RWPE2 (cell line): Measurements from ENCODE around the gene JMJD7.

Experiments used
- ATAC-seq: fragments of 200-7000 bp; cut with Tn5 transposase; 3 replicates; pipeline ENCODE4 v1.9.1; 2021; ENCODE audit warnings: low read depth
- DNase-seq: peaks from one replicate; pipeline ENCODE4 v3.0.0-alpha.2; 2020; ENCODE audit warnings: low spot score
- H3K27ac ChIP-seq: fragments of 450-650 bp; 2 replicates; pipeline ENCODE4 v1.5.1; 2017; ENCODE audit warnings: mild to moderate bottlenecking; ENCODE audit not compliant: poor library complexity, severe bottlenecking
- H3K27me3 ChIP-seq: fragments of 250-450 bp; sonication (Bioruptor Pico); 2 replicates; pipeline ENCODE4 v1.5.1; 2021; ENCODE audit warnings: mild to moderate bottlenecking, moderate library complexity; ENCODE audit not compliant: insufficient read depth, poor library complexity, severe bottlenecking
- H3K36me3 ChIP-seq: fragments of 250-450 bp; sonication (Bioruptor Pico); 2 replicates; pipeline ENCODE4 v1.5.1; 2020; ENCODE audit warnings: low read depth, mild to moderate bottlenecking, moderate library complexity
- H3K4me1 ChIP-seq: fragments of 250-450 bp; sonication (Bioruptor Pico); 2 replicates; pipeline ENCODE4 v1.5.1; 2021; ENCODE audit warnings: mild to moderate bottlenecking, moderate library complexity; ENCODE audit not compliant: insufficient read depth, poor library complexity, severe bottlenecking
- H3K4me3 ChIP-seq: fragments of 250-450 bp; sonication (Bioruptor Pico); 2 replicates; pipeline ENCODE4 v1.5.1; 2021; ENCODE audit warnings: mild to moderate bottlenecking, moderate library complexity; ENCODE audit not compliant: severe bottlenecking
- H3K9me3 ChIP-seq: fragments of 250-450 bp; sonication (Bioruptor Pico); 2 replicates; pipeline ENCODE4 v1.5.1; 2021; ENCODE audit warnings: mild to moderate bottlenecking, moderate library complexity; ENCODE audit not compliant: severe bottlenecking
- CTCF ChIP-seq: fragments of 450-650 bp; IDR thresholded peaks from one replicate; pipeline ENCODE4 v1.5.1; 2017; ENCODE audit warnings: mild to moderate bottlenecking, moderate library complexity; ENCODE audit not compliant: poor library complexity, severe bottlenecking

JMJD7 gene

GRCh38 chr15:41819455-41820050 lies 8.3 kb upstream of the JMJD7 start:
- H3K4me1 ChIP-seq = peaks cover 3% of the 10 kb centered on the region
- ATAC-seq (peak; percentile 30; the same call in 1 of the 3 replicates), DNase-seq (peak; percentile 65)
- no peak overlapping the region for H3K27ac ChIP-seq
- H3K9me3 ChIP-seq = no peaks in the 10 kb centered on the region
- no peaks in the 10 kb centered on the region for H3K27me3 ChIP-seq
- TF ChIP-seq CTCF = no peak
- no peak overlapping the region for H3K4me3 ChIP-seq
- peaks cover 95% of the 10 kb centered on the region for H3K36me3 ChIP-seq

GRCh38 chr15:41820791-41821423 lies 7.0 kb upstream of the JMJD7 start:
- peaks cover 83% of the 10 kb centered on the region for H3K36me3 ChIP-seq
- DNase-seq (peak; percentile 69), ATAC-seq (no peak)
- H3K4me3 ChIP-seq = no peak overlapping the region
- no peak overlapping the region for H3K27ac ChIP-seq
- H3K9me3 ChIP-seq = no peaks in the 10 kb centered on the region
- no peak for TF ChIP-seq CTCF
- H3K4me1 ChIP-seq = peaks cover 3% of the 10 kb centered on the region
- H3K27me3 ChIP-seq = no peaks in the 10 kb centered on the region

- Histone ChIP-seq H3K4me3 (no peak overlapping the region), H3K27ac (no peak overlapping the region), H3K27me3 (no peaks in the 10 kb centered on the region), H3K36me3 (peaks cover 74% of the 10 kb centered on the region), H3K4me1 (peaks cover 3% of the 10 kb centered on the region), H3K9me3 (no peaks in the 10 kb centered on the region)
- no peak for ATAC-seq
- DNase-seq = peak; percentile 72
- TF ChIP-seq CTCF = no peak
These were observed 6.1 kb upstream of the JMJD7 start for GRCh38 chr15:41821831-41822230.

- DNase-seq = no peak
These were observed 5.4 kb upstream of the JMJD7 start for GRCh38 chr15:41822471-41822870.

More at GRCh38 chr15:41822471-41822870, 5.4 kb upstream of the JMJD7 start:
- H3K4me3 ChIP-seq = no peak overlapping the region
- no peak for ATAC-seq
- H3K27ac ChIP-seq = no peak overlapping the region
- no peaks in the 10 kb centered on the region for H3K9me3 ChIP-seq
- peaks cover 68% of the 10 kb centered on the region for H3K36me3 ChIP-seq
- TF ChIP-seq CTCF = no peak
- peaks cover 3% of the 10 kb centered on the region for H3K4me1 ChIP-seq
- H3K27me3 ChIP-seq = no peaks in the 10 kb centered on the region
